Measurements from ENCODE around the gene SEPSECS.

SEPSECS gene

GRCh38 chr4:25160714-25161592 lies 704 bp upstream of the SEPSECS start:
- no peak for DNase-seq (ENCODE audit: low read depth)
- H3K4me3 ChIP-seq (ENCODE audit: low read depth, low read length) = peak overlapping the region; percentile 71
- no peak for TF ChIP-seq CTCF (IDR thresholded peaks at IDR 0.05; ENCODE audit: insufficient read depth, low read depth, low read length, missing control alignments)

- H3K4me3 ChIP-seq (ENCODE audit: low read depth, low read length) = peak overlapping the region; percentile 71
- no peak for DNase-seq (ENCODE audit: low read depth)
Measured at GRCh38 chr4:25158817-25159216, 1.4 kb downstream of the SEPSECS start.

GRCh38 chr4:25157081-25157480 lies 3.2 kb downstream of the SEPSECS start:
- no peak for DNase-seq (ENCODE audit: low read depth)
- no peak overlapping the region for H3K4me3 ChIP-seq (ENCODE audit: low read depth, low read length)
- TF ChIP-seq CTCF (IDR thresholded peaks at IDR 0.05; ENCODE audit: insufficient read depth, low read depth, low read length, missing control alignments) = no peak

More at GRCh38 chr4:25158817-25159216, 1.4 kb downstream of the SEPSECS start:
- TF ChIP-seq CTCF (IDR thresholded peaks at IDR 0.05; ENCODE audit: insufficient read depth, low read depth, low read length, missing control alignments) = no peak

- no peak overlapping the region for H3K4me3 ChIP-seq (ENCODE audit: low read depth, low read length)
- TF ChIP-seq CTCF (IDR thresholded peaks at IDR 0.05; ENCODE audit: insufficient read depth, low read depth, low read length, missing control alignments) = no peak
- no peak for DNase-seq (ENCODE audit: low read depth)
Measured at GRCh38 chr4:25155947-25156346, 4.3 kb downstream of the SEPSECS start.

GRCh38 chr4:25154594-25155265 lies 5.5 kb downstream of the SEPSECS start:
- no peak for TF ChIP-seq CTCF (IDR thresholded peaks at IDR 0.05; ENCODE audit: insufficient read depth, low read depth, low read length, missing control alignments)
- H3K4me3 ChIP-seq (ENCODE audit: low read depth, low read length) = no peak overlapping the region
- no peak for DNase-seq (ENCODE audit: low read depth)

- TF ChIP-seq CTCF (IDR thresholded peaks at IDR 0.05; ENCODE audit: insufficient read depth, low read depth, low read length, missing control alignments) = no peak
- DNase-seq (ENCODE audit: low read depth) = no peak
- H3K4me3 ChIP-seq (ENCODE audit: low read depth, low read length) = no peak overlapping the region
Measured at GRCh38 chr4:25146076-25146475, 14.2 kb downstream of the SEPSECS start.

All from GM12865 (cell line).